Stimulated activated CD8-positive, alpha-beta memory T cell treated with anti-CD3 and anti-CD28 coated beads, Interleukin-12 subunit alpha, Interleukin-12 subunit beta, amount 100 ng/mL, for 1 hour (primary cell): ENCODE data around the gene FUBP3.

Experiments used
- DNase-seq: peaks from one replicate; pipeline ENCODE4 v3.0.0-alpha.2; 2020; ENCODE audit warnings: low read depth

FUBP3 gene

DNA sequence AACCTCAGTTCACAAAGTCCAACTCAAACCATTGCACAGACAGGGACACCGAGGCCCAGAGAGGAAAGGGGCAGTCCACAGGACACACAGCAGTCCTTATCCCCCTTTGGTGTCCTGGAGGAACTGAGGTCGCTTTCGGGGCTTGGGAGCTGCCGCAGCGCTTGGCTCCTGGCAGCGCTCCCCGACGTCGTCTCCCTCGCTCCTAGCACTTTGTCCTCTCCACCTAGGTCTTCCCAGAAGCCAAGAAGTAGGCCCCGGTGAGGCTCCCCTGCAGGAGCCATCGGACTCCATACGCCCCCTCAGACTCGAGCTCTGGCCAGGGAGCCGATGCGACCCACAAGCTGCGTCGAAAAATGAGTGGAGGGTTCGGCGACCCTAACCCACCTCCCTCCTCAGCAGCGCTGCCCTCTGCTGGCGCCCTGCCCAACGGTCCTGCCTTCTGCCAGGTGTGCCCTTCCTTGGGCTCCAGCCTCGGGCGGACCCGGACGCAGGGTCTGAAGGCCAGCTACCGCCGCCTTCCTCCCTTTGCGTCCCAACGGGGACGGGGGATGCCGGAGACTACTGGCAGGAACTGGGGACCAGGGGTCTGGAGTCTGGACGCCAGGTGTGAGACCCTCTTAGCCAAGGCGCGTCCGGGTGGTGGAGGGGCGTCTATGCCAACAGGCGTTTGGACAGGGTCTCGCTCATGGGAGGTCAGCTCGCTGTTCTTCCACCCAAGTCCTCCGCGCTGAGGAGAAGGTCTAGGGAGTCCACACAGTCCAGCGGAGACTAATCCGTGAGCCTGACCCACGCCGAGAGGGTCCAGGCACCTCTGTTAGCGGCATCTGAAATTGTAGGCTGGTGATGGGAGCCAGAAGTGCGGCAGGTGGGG, 83.0 kb downstream of the FUBP3 start:
- no peak for DNase-seq

GRCh38 chr9:130662970-130663257, 83.5 kb downstream of the FUBP3 start:
- no peak for DNase-seq

- DNase-seq, result no peak
Measured at GRCh38 chr9:130663258-130663976, 84.0 kb downstream of the FUBP3 start.

- no peak for DNase-seq
Measured at GRCh38 chr9:130663977-130664250, 84.5 kb downstream of the FUBP3 start.

- no peak for DNase-seq
Measured at GRCh38 chr9:130664251-130665028, 85.1 kb downstream of the FUBP3 start, which contains the start of gene PRDM12. TSS of gene PRDM12 (plus strand) at chr9:130664594. CDS start at chr9:130664654, 60 bp downstream.

DNA sequence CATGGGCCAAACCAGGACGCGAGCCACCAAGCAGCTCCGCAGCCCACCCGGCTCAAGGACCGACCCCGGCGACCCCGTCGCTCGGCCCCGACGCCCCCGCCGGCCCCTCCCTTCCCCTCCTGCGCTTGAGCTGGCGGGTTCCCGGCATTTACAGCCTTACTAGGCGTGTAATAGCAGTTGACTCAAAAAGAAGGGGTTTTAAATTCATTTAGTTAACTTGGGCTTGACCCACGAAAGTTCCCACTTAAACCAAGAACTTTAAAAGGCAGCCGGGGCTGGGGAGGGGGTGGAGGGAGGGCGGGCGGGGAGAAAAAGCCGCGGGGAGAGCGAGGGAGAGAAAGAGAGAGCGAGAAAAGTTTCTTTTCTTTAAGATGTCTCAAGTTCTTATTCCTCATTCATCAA, 85.7 kb downstream of the FUBP3 start:
- no peak for DNase-seq

DNA sequence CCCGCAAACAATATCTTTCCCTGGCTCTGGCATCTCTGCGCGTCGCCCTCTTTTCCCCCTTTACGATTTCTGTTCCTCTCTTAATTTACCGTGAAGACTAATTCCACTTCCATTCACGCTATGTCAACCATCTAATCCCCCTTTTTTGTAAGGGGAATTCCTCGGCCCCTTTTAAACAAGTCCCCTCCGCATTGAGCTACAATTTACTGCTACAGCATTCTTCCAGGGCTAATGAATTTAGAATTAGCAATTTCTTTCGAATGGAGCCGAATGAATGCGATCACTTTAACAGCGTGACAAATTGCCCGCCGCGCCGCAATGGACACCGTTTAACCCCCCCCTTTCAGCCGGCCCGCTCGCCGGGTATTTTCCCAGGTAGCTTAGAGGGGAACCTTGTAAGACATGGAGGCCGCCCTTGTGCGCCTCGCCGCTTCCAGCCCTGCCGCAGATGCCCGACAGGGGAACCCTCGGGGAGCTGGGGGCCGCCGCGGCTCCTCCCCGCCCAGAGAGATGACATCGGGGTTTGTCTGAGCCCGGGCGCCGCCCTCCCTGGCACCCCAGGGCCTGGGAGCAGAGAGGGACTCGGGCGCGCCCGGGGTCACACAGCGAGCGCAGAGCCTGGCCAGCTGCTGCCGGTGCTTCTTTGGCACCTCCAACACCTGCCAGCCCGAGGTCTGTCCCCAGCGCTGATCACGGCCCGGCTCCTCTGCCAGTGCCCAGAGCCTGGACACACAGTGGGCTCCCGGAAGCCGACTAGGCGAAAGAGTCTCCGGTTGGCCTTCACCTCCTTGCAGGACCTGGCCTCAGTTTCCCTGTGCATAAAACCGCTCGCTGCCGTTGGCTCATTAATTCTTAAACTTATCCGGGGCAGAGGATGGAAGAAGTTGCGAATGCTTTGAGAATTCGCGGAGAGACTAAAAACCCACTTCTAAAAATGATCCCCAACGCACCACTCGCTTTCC, 86.3 kb downstream of the FUBP3 start:
- DNase-seq, result no peak

DNA sequence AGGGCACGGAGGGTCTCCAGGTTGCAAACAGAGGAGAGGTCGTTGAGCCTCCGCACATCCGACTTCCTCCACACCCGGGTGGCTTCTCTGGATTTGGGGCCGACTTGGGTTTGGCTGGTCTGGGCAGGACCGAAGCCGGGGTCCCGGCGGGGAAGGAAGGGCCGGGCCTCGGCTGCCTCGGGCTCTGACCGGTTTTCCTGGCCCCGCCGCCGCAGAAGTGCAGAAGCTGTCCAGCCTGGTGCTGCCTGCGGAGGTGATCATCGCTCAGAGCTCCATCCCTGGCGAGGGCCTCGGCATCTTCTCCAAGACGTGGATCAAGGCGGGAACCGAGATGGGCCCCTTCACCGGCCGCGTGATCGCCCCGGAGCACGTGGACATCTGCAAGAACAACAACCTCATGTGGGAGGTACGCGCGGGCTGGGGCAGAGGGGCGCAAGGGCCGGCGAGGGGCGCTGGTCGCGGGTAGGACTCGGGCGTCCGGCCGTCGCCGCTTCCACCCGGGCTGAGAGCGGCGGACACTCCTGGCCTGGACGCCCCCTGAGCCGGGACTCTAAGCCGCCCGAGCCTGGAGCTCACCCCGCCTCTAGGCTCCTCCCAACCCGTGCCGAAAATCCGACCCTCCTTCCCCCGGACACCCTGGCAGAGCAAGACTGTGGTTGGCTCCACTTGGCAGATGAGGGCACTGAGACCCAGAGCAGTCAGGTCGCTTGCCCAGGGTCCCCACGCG, 87.2 kb downstream of the FUBP3 start:
- DNase-seq, result no peak

- no peak for DNase-seq
Measured at GRCh38 chr9:130667120-130667435, 87.7 kb downstream of the FUBP3 start.

GRCh38 chr9:130668196-130668595, 88.8 kb downstream of the FUBP3 start:
- no peak for DNase-seq

- no peak for DNase-seq
Measured at GRCh38 chr9:130668659-130669058, 89.3 kb downstream of the FUBP3 start.

DNA sequence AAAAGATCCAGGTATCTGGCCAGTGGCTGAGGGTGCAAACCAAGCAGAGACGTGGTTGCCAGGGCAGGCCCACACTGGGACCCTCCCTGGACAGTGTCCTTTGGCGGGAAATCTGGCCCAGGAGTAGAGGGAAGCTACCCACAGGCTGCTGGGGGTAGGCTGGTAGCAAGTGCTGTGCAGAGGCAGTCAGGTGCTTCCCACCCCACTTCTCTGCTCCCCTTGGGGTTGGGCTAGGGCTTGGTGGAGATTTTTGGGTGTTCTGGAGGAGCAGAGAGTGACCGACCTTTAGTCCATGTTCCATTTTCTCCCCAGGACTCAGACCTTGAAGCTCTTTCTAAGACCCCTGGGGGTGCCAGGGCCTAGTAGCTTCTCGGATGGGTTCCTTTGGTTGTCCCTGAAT, 90.6 kb downstream of the FUBP3 start:
- no peak for DNase-seq

GRCh38 chr9:130670644-130671043, 91.3 kb downstream of the FUBP3 start:
- DNase-seq, result no peak

DNA sequence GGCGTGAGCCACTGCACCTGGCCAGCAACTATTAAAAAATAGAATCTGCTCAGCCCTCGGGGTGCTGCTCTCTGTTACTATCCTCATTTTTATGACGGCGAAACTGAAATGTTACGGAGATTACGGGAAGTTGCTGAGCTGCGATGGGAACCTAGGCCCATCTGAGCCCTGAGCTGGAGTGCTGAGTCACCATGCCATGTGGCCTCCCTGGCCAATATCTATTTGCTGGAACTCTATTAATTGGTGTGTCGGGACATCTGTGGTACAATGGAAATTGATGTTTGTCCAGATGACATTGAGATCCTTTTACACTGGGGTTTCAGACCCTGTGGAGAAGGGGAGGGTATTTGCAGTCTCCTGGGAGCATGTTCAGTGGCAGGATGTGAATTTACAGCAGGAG, 93.1 kb downstream of the FUBP3 start:
- no peak for DNase-seq

DNA sequence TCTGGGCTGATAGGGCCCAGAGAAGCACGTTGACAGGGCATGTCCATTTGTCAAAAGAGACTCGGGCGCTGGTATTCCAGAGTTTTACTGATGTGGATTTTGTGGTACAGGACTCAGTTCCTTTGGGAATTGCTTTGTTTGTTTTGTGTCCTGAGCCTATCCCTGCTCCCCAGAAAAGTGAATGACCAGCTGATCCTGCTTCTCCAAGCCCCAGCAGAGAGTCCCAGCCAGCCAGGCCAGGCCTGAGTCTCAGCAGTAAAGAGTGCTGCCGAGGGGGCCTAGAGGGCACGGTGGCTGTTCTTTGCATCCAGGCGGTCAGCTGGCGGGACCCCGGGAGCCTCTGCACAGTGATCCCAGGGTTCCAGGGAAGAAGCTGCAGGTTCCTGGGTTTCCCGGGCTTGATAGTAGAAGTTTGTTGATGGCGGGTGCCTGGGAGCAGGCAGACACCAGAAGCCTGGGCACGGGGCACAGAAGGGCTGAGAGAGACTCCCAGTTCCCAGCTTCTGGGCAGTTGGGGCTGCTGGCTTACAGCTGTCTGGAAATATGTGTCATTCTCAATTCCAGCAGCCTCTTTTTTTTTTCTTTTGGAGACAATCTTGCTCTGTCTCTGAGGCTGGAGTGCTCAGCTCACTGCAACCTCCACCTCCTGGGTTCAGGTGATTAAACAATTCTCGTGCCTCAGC, 93.7 kb downstream of the FUBP3 start:
- no peak for DNase-seq

GRCh38 chr9:130675396-130675795, 96.0 kb downstream of the FUBP3 start:
- DNase-seq, result no peak

DNA sequence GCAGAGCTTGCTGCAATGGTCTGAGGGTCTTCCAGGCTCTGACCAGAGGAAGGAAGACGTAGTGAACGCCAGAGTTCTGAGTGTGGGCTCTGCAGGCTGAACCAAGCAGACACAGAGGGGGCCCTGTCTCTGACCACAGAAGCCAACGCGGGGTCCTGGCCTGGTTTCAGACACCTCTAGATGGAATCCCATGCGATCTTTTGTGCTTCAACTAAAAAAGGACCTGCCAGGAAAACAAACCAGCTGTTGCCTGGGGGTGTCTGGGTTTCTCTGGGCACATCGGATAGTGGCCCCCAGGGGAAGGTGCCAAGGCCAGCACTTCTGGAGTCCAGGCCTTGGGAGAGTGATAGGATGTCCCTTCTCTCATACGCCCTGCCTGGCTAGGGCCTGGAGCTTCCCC, 97.9 kb downstream of the FUBP3 start:
- DNase-seq, result no peak

DNA sequence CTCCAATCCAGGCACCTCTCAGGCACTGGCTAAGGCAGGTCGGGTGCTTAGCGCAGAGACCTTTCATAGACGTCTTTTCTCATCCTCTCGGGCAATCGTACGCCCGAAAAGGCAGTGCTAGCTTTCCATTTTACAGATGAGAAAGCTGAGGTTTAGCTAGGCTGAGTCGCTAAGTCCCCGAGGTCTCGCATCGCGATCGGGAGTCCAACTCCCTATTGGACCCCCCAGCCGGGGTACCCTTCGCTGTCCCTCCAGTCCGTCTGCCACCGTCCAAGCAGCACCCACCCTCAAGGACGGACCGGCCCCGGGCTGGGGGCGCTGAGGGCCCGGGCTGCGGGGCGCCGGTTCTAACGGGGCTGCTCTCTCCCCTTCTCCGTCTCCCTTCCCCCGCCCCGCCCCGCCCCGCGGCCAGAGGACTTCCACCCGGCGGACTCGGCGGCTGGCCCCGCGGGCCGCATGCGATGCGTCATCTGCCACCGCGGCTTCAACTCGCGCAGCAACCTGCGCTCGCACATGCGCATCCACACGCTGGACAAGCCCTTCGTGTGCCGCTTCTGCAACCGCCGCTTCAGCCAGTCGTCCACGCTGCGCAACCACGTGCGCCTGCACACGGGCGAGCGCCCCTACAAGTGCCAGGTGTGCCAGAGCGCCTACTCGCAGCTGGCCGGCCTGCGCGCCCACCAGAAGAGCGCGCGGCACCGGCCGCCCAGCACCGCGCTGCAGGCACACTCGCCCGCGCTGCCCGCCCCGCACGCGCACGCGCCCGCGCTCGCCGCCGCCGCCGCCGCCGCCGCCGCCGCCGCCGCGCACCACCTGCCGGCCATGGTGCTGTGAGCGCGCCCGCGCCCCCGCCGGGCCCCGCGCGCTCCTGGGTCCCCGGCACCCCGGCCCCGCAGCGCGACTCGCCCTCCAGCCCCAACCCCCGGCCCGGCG, 101.7 kb downstream of the FUBP3 start:
- DNase-seq, result peak; percentile 35

DNA sequence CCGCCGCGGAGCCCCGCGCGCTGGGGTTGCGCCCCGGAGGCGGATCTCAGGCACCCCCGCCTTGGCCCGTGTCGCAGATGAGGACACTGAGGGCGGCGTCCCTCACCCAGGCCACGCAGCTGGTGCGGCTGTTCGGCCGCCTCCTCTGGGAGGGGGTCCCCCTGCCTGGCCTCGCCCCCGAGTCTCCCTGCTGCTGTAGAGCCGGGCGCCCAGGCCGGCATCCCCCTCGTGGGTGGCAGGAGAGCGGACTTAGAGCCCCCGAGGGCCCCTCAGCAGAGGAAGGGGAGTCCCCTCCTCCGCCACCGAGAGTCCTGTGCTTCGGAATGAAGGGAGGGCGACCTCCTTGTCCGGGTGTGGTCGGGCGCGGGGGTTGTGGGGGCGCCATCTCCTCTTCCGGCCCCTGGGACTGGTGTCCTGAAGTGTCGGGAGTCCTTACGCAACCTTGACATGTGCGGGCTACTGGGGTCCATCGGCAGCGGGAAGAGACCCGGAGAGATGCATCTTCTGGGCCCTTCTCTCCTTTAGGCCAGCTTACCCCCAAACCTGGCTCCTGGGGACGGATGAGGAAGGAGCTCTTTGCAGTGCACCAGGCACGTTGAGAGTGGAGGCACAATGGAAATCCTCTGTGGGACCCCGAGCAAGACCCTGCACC, 102.5 kb downstream of the FUBP3 start:
- no peak for DNase-seq
